Retinal pigment epithelial cell (primary cell): ENCODE data around the gene LRGUK.

ENCODE experiments used
- DNase-seq: peaks from one replicate; pipeline ENCODE4 v3.0.0-alpha.2; 2010; ENCODE audit warnings: low read depth
- H3K4me3 ChIP-seq: 2 replicates; pipeline ENCODE4 v1.5.1; 2011; ENCODE audit warnings: mild to moderate bottlenecking, low read length, control low read depth, moderate library complexity
- CTCF ChIP-seq: conservative IDR thresholded peaks from 2 replicates; pipeline ENCODE4 v1.5.1; 2011; ENCODE audit warnings: low read depth, low read length, control low read depth, inconsistent platforms

The LRGUK gene

DNA sequence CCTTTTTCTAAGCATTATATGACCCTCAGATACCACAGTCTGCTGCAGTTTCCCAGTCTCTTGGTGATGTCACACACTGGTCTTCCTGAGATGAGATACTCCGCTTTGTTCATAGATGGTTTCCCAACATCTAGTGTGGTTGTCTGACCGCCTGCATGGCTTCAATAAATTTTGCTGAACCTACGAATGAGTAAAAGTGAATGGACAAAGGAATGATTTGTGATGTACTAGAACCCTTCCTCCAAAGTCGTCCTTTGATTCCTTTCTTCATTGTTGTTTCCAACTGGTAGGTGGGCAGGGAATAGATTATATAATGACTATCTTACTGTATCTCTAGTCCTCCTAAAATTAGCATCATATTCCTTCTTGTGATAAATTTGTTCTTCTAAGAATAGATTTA lies 107.1 kb downstream of the LRGUK start:
- no peak for TF ChIP-seq CTCF
- H3K4me3 ChIP-seq = no peak overlapping the region
- no peak for DNase-seq

DNA sequence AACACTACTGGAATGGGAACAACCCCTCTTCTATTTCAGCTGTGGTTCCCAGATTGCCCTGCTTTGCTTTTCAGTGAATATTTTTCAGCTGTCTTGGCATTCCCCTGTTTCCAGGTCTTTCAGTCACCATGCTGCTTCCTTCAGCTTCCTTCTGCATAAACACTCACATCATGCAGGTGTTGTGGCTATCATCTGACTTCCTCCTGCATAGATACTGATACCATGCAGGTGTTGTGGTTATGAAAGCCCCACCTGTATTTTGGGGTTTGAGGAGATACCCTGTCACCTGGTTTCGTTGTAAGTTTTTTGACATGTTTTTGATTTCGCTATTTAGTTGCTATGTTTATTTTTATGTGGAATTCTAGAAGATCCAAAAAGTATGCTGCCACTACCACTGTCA lies 118.1 kb downstream of the LRGUK start:
- H3K4me3 ChIP-seq = no peak overlapping the region
- no peak for TF ChIP-seq CTCF
- DNase-seq = no peak

DNA sequence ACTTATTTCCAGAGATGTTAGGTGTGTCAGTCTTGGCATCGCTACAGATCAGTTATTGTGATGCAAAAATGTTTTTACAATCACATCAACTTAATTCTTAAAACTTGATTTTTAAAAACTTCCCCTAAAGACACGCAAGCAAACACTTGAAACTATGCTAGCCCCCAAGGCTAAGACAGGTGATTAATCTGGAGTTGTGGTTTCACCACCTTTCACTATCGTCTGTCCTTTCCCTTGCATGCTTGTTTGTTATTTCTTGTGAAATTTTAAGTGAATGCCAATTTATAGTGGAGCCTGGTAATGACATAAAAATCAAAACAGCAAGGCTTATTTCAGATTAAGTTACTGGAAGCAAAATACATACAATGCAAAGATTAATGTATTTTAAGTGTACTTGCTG lies 119.2 kb downstream of the LRGUK start:
- no peak for DNase-seq
- TF ChIP-seq CTCF = no peak
- no peak overlapping the region for H3K4me3 ChIP-seq

- TF ChIP-seq CTCF = no peak
These were observed 119.6 kb downstream of the LRGUK start for GRCh38 chr7:134246761-134247160.

DNA sequence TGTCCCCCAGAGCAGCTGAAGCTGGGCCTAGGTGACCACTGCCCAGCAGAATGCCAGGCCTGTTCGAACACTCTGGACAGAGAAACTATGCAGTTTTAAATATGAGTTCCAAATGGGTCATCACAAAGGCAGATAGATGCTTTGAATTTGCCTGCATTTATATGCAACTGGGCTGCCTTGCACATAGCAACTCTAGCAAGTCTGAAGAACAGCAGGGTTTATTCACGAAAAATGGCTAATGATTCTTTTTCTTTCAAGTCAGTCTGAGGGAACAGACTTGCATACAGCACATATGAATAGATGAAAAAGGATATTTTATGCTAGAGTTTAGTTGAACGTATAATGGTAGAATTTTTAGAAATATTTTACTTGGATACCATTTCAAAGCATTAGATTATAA lies 121.1 kb downstream of the LRGUK start:
- no peak for DNase-seq
- no peak overlapping the region for H3K4me3 ChIP-seq
- TF ChIP-seq CTCF = no peak

More at GRCh38 chr7:134246761-134247160, 119.6 kb downstream of the LRGUK start:
- H3K4me3 ChIP-seq = no peak overlapping the region
- no peak for DNase-seq

DNA sequence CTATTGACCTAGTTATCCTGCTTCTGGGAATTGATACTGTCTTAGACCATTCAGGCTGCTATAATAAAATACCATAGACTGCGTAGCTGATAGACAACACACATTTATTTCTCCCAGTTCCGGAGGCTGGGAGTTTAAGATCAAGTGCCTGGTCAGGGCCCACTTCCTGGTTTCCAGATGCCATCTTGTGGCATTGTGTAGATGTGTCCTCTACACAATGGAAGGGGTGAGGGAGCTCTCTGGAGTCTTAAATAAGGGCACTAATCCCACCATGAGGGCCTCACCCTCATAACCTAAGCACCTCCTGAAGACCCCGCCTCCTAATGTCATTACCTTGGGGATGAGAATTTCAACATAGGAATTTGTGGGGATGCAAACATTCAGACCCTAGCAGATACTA lies 127.2 kb downstream of the LRGUK start:
- no peak overlapping the region for H3K4me3 ChIP-seq
- DNase-seq = no peak
- TF ChIP-seq CTCF = no peak

- no peak for DNase-seq
- H3K4me3 ChIP-seq = no peak overlapping the region
- TF ChIP-seq CTCF = no peak
These were observed 128.7 kb downstream of the LRGUK start for GRCh38 chr7:134255814-134256213.
